Suppressor macrophage treated with lipopolysaccharide for 1 hour (primary cell): Measurements from ENCODE around the gene ARID1B.
A peak's percentile ranks its signal among the peaks of the same experiment; 100 is the strongest.

Source experiments
- DNase-seq, 3 donors: peaks; one replicate each; pipeline ENCODE4 v3.0.0-alpha.2; 2020 to 2022

Gene ARID1B

DNA sequence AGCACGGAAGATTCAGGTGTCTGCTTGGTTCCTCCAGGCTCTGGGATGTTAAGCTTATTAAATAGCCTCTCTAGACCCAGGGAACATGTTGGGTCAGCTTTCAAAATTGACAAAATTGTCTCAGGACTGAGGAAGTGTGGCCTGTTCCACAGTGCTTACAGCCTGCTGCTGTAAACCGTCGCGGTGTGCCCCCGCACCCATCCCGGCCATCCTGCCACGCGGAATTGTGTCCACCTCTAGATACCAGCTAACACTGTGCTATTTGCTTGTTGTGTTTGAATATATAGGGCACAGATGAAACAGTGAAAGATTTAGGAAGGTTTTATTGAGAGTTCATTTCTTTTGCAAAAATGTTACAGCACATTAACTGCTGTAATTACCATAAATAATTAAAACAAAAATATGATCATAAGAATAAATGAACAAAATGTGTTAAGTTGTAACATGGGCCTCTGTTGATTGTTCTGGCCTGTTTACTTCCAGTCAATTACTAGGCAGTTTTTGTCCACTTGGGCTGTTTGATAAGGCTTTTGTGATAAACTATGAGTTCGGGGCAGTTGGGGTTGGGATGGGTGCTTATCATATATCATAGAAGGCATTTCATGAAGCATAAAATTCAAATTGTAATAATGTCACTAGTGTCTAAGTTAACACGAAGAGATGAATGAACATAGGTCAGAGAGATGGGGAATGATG, 77.4 kb downstream of the ARID1B start:
- DNase-seq, result no peak

DNA sequence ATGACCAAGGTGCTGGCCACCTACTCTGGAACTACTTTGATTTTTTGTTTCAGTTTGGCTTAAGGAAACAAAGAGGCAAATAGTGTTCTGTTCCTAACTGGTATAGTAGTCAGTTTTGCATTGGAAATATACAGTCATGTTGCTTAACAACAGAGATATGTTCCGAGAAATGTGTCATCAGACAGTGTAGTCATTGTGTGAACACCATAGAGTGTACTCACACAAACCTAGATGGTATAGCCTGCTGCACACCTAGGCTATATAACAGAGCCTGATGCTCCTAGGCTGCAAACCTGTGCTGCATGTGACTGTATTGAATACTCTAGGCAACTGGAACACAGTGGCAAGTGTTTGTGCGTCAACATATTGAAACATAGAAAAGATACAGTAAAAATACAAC, 80.4 kb downstream of the ARID1B start:
- peak in 1 of 3 donors; percentile 25 for DNase-seq

- DNase-seq, result no peak
Observed at GRCh38 chr6:156859686-156860085, 82.5 kb downstream of the ARID1B start.

DNA sequence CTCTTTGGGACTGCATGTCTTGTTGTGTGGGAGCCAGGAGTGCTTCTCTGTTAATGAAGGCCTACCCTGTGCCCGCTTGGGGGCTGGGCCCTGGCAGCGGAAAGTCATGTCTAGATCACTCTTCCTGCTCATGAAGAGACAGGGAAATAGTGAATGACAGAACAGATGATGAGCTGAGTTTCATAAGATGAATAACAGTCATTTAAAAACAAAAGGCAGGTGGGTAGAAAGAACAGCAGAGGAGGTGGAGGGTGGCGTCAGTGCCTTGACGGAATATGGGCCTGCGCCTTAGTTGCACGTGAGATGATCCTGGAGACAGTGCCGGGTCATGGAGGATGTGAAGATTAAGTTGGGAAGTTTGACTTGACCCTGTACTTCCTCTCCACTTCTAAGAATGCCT, 85.5 kb downstream of the ARID1B start:
- no peak for DNase-seq

GRCh38 chr6:156863504-156863903, 86.3 kb downstream of the ARID1B start:
- no peak for DNase-seq

DNA sequence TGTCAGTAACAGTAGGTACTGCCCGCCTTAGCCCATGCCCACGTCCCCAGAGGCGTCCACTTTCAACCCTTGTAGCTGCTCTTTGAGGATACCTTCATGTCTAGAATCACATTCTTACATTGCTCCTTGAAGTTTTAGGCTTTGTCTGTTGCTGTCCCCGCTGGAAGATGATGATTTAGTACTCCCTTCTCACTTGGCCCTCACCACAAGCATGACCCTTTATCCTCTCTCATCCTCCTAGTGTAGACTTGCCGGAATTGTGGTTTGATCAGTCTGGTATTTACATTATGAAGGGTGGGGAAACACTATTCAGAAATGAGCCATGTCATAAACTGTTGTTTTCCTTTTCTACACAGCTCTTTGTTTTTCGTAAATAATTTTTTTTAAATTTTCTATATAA, 87.4 kb downstream of the ARID1B start:
- no peak for DNase-seq

- DNase-seq, result peak; percentile 52 to 84 (median 80)
Observed at GRCh38 chr6:156865019-156865629, 87.9 kb downstream of the ARID1B start.

- DNase-seq, result peak in 2 of 3 donors; percentile 29 to 34
Observed at GRCh38 chr6:156866220-156867015, 89.2 kb downstream of the ARID1B start.

GRCh38 chr6:156867121-156867520, 89.9 kb downstream of the ARID1B start:
- no peak for DNase-seq

- DNase-seq, result no peak
Observed at GRCh38 chr6:156868385-156868784, 91.2 kb downstream of the ARID1B start.

- no peak for DNase-seq
Observed at GRCh38 chr6:156869980-156870398, 92.8 kb downstream of the ARID1B start.

- peak in 2 of 3 donors; percentile 56 to 57 for DNase-seq
Observed at GRCh38 chr6:156870924-156871539, 93.9 kb downstream of the ARID1B start.

DNA sequence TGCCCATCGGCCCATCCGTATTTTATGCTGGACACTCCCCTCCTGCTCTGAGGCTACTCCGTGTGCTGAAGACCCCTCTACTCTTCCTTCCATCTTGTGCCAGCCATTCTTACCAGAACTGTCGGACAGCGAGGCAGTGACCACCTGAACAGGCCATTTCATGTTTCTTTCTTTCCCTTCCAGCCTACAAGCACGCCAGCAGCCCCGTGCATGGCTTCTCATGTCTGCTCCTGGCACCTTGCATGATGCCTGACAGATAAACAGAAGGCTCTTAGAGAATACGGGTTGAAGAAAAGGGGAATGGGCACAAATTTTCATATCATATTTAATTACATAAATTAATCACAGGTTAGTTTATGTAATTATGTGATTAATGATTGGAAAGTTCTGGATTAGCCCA, 95.7 kb downstream of the ARID1B start:
- DNase-seq, result no peak

- DNase-seq, result no peak
Observed at GRCh38 chr6:156873654-156874380, 96.6 kb downstream of the ARID1B start.

DNA sequence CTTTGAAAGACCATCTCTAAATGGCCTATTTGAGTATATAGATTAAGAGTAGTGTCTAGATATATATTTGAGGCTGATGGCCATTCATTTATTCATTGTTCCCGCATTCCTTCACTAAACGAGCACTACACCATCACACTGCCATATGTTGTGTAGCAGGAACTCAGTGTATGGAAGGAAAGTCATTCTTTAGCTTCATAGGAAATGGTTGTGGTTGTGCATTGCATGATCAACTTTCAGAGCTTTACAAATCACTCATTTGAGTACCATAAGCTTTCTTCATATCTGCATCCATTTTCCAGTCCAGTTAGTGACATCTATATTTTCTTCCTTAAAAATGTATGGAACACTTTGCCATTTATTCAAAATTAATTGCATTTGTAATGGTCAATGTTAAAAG, 97.9 kb downstream of the ARID1B start:
- no peak for DNase-seq

DNA sequence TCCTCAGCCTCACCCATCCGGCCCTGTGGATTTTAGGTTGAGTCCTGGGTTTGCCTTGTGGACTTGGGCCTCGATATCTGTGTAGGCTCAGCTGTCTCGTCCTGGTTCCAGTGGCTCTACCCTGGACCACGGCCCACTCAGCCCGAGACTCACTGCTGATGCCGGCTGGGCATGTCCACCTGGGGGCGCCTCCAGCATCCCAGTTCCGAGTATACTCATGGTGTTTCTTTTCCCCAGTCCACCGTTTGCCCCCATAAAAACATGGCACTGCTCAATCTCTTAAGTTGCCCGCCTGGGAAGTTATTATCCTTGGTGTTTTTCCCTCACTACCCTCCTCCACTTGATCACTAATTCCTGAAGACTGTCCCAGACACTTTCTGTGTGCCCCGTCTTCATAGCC, 99.1 kb downstream of the ARID1B start:
- no peak for DNase-seq

DNA sequence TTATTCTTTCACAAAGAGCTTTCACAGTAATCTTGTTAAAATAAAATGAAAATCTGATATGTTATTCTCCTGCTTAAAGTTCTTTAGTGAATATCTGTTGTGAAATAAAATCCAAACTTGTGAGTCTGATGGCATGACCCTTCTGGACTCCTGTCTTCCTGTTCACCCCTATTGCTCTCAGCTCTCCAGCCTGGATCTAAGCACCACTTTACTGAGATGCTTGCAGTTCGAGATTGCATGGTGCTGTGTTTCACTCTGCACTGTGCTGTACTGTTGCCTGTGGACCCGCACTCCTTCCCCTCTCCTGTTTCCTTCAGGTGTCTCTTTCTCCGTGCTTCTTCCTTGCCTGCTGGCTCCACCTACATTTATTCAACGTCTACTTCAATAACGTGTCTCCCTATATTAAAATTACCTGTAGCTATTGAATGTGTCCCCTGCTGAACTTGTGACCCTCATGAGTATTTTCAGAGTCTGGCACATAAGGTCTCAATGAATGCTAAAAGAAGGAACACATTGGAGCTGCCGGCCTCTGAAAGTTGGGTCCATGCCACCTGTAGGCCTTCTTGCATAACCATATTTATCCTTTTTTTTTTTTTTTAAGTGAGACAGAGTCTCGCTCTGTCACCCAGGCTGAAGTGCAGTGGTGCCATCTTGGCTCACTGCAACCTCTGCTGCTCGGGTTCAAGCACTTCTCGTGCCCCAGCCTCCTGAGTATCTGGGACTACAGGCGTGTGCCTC, 100.1 kb downstream of the ARID1B start:
- DNase-seq, result no peak

GRCh38 chr6:156878681-156879080, 101.5 kb downstream of the ARID1B start:
- DNase-seq, result no peak

DNA sequence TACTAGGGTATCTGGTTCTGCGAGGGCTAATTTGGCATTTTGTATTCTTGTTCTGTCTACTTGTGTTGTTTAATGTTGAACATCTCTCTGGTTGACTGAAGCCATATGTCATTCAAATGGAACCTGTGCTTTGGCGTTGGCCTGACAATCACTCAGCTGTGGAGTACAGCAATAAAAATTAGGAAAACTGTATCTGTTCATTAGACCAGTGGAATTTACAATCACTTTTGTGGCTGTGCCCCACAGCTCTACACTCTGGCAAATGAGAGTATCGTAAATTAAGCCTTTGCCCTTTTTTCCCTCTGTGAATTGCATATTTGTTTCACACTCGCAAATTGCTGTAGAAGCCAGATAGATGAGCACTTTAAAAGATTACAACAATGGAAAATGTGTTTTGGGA, 102.0 kb downstream of the ARID1B start:
- DNase-seq, result no peak

GRCh38 chr6:156879591-156879990, 102.4 kb downstream of the ARID1B start:
- no peak for DNase-seq

DNA sequence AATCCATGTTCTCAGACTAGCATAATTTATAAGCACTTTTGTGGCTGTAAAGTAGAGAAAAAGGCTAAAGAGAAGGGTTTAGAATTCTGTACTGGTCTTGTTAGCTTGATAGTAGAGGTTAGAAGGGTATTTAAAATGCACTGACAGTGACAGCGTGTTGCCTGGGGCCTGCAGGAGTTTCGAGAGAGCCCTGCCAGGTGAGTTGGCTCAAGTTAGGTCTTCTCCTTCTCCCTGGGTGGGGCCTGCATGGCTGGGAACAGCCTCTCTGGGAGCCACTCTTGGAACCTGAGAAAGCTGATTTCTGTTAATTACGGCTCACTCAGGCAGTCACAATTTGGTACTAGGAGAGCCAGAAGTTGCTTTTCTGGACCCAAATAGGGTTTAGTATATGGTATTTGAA, 103.7 kb downstream of the ARID1B start:
- DNase-seq, result no peak
